Neural cell (in vitro differentiated cells): ENCODE data around the gene MAMDC2. TPM values are rescaled to one million over a fixed set of nuclear protein-coding genes. Genes with fewer than 3 reads are reported as not detected.

ENCODE experiments used
- H2AFZ ChIP-seq: fragments of 200-600, 300-800 bp; sonication (generic), shearing (Covaris generic); 2 replicates; pipeline ENCODE4 v1.6.0; 2014; ENCODE audit warnings: low read depth, mild to moderate bottlenecking, antibody characterized with exemption, low read length, moderate library complexity
- H3F3A ChIP-seq: fragments of 200-600 bp; shearing (Covaris generic); 2 replicates; pipeline ENCODE4 v1.6.1; 2016; ENCODE audit warnings: mild to moderate bottlenecking, moderate library complexity, mixed read lengths, antibody characterized with exemption, low read length; ENCODE audit not compliant: insufficient read depth, poor library complexity, severe bottlenecking
- H3K27ac ChIP-seq: fragments of 200-600, 300-800 bp; sonication (generic), shearing (Covaris generic); 2 replicates; pipeline ENCODE4 v1.5.1; 2014; ENCODE audit warnings: mild to moderate bottlenecking, low read length, moderate library complexity
- H3K27me3 ChIP-seq: fragments of 300-800, 200-600 bp; sonication (generic), shearing (Covaris generic); 2 replicates; pipeline ENCODE4 v1.6.0; 2014; ENCODE audit warnings: mild to moderate bottlenecking, low read depth, low read length, moderate library complexity; ENCODE audit not compliant: insufficient read depth
- H3K36me3 ChIP-seq: fragments of 300-800, 200-600 bp; sonication (generic), shearing (Covaris generic); 2 replicates; pipeline ENCODE4 v1.5.1; 2014; ENCODE audit warnings: mild to moderate bottlenecking, antibody characterized with exemption, low read length, moderate library complexity; ENCODE audit not compliant: insufficient read depth
- H3K4me2 ChIP-seq: fragments of 300-800, 200-600 bp; sonication (generic), shearing (Covaris generic); 2 replicates; pipeline ENCODE4 v1.6.0; 2014; ENCODE audit warnings: mild to moderate bottlenecking, low read length
- H3K4me3 ChIP-seq: fragments of 300-800, 200-600 bp; sonication (generic), shearing (Covaris generic); 2 replicates; pipeline ENCODE4 v1.5.1; 2014; ENCODE audit warnings: mild to moderate bottlenecking, low read length, moderate library complexity
- H3K79me2 ChIP-seq: fragments of 200-600 bp; shearing (Covaris generic); replicated peaks from 2 replicates; pipeline ENCODE4 v1.6.0; 2014; ENCODE audit warnings: mild to moderate bottlenecking, low read length, moderate library complexity; ENCODE audit not compliant: insufficient read depth
- H3K9ac ChIP-seq: fragments of 300-800, 200-600 bp; sonication (generic), shearing (Covaris generic); 2 replicates; pipeline ENCODE4 v1.6.1; 2016; ENCODE audit warnings: mild to moderate bottlenecking, low read length, mixed read lengths
- H3K9me2 ChIP-seq: fragments of 200-600 bp; shearing (Covaris generic); 2 replicates; pipeline ENCODE4 v1.6.1; 2016; ENCODE audit warnings: mild to moderate bottlenecking, low read length, mixed read lengths; ENCODE audit not compliant: insufficient read depth
- H3K9me3 ChIP-seq: fragments of 200-600, 300-800 bp; sonication (generic), shearing (Covaris generic); 2 replicates; pipeline ENCODE4 v1.6.1; 2016; ENCODE audit warnings: mild to moderate bottlenecking, mixed run types, low read length, moderate library complexity, mixed read lengths
- H4K20me1 ChIP-seq: fragments of 200-600 bp; shearing (Covaris generic); 2 replicates; pipeline ENCODE4 v1.6.1; 2016; ENCODE audit warnings: mild to moderate bottlenecking, mixed run types; ENCODE audit not compliant: insufficient read depth
- EP300 ChIP-seq: fragments of 450-650 bp; conservative IDR thresholded peaks from 2 replicates; pipeline ENCODE4 v1.6.1; 2014; ENCODE audit warnings: antibody characterized with exemption, mild to moderate bottlenecking, moderate library complexity; ENCODE audit not compliant: poor library complexity, severe bottlenecking
- EZH2 ChIP-seq: fragments of 200-600, 300-800 bp; shearing (Covaris generic), sonication (generic); IDR thresholded peaks from 2 replicates; pipeline ENCODE4 v1.6.1; 2014; ENCODE audit warnings: antibody characterized with exemption, low read length, borderline replicate concordance, mild to moderate bottlenecking; ENCODE audit not compliant: insufficient read depth, poor library complexity, severe bottlenecking
- MXI1 ChIP-seq: fragments of 450-650 bp; conservative IDR thresholded peaks from 2 replicates; pipeline ENCODE4 v1.6.1; 2014; ENCODE audit warnings: antibody characterized with exemption, mild to moderate bottlenecking; ENCODE audit not compliant: poor library complexity, severe bottlenecking
- POLR2AphosphoS5 ChIP-seq: IDR thresholded peaks from 2 replicates; pipeline ENCODE4 v1.6.1; 2012
- RAD21 ChIP-seq: fragments of 450-650 bp; conservative IDR thresholded peaks from 2 replicates; pipeline ENCODE4 v1.6.1; 2014; ENCODE audit warnings: antibody characterized with exemption, mild to moderate bottlenecking, moderate library complexity
- SMC3 ChIP-seq: fragments of 450-650 bp; conservative IDR thresholded peaks from 2 replicates; pipeline ENCODE4 v1.6.1; 2014; ENCODE audit warnings: antibody characterized with exemption, mild to moderate bottlenecking, moderate library complexity; ENCODE audit not compliant: poor library complexity
- TAF1 ChIP-seq: IDR thresholded peaks from 2 replicates; pipeline ENCODE4 v1.6.1; 2012; ENCODE audit warnings: low read depth
- polyA plus RNA-seq: library from polyadenylated mRNA; depleted of rRNA; stranded (reverse); fragments of >200 nt; gene quantifications from 2 replicates; pipeline ENCODE4 v1.2.3, GENCODE V29; 2014
- TF ChIP-seq, protein P1 (sequence below): fragments of 450-650 bp; IDR thresholded peaks from 2 replicates; pipeline ENCODE4 v1.5.1; 2014; ENCODE audit warnings: antibody characterized with exemption, mild to moderate bottlenecking, moderate library complexity; ENCODE audit not compliant: poor library complexity, severe bottlenecking
- TF ChIP-seq, protein P2 (sequence below): IDR thresholded peaks from 2 replicates; pipeline ENCODE4 v1.6.1; 2012; ENCODE audit warnings: borderline replicate concordance

Gene MAMDC2
- polyA plus RNA-seq, 1 donor from 2014 or later: 0.30 TPM

GRCh38 chr9:70073756-70074155 lies 30.1 kb downstream of the MAMDC2 start:
- Histone ChIP-seq H3K9me3 (no peaks in the 10 kb centered on the region), H3K27ac (no peak overlapping the region), H3K4me2 (no peak overlapping the region), H3K9me2 (no peaks in the 10 kb centered on the region), H3K36me3 (no peaks in the 10 kb centered on the region), H3K79me2 (no peaks in the 10 kb centered on the region), H4K20me1 (no peaks in the 10 kb centered on the region), H3F3A (no peaks in the 10 kb centered on the region), H3K9ac (no peak overlapping the region), H2AFZ (no peak overlapping the region), H3K27me3 (no peaks in the 10 kb centered on the region), H3K4me3 (no peak overlapping the region)
- TF ChIP-seq EP300 (no peak), EZH2 (no peak), SMC3 (no peak), POLR2AphosphoS5 (no peak), TAF1 (no peak), MXI1 (no peak), RAD21 (no peak)
- TF ChIP-seq, protein P1, sequence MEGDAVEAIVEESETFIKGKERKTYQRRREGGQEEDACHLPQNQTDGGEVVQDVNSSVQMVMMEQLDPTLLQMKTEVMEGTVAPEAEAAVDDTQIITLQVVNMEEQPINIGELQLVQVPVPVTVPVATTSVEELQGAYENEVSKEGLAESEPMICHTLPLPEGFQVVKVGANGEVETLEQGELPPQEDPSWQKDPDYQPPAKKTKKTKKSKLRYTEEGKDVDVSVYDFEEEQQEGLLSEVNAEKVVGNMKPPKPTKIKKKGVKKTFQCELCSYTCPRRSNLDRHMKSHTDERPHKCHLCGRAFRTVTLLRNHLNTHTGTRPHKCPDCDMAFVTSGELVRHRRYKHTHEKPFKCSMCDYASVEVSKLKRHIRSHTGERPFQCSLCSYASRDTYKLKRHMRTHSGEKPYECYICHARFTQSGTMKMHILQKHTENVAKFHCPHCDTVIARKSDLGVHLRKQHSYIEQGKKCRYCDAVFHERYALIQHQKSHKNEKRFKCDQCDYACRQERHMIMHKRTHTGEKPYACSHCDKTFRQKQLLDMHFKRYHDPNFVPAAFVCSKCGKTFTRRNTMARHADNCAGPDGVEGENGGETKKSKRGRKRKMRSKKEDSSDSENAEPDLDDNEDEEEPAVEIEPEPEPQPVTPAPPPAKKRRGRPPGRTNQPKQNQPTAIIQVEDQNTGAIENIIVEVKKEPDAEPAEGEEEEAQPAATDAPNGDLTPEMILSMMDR: no peak
- TF ChIP-seq, protein P2, sequence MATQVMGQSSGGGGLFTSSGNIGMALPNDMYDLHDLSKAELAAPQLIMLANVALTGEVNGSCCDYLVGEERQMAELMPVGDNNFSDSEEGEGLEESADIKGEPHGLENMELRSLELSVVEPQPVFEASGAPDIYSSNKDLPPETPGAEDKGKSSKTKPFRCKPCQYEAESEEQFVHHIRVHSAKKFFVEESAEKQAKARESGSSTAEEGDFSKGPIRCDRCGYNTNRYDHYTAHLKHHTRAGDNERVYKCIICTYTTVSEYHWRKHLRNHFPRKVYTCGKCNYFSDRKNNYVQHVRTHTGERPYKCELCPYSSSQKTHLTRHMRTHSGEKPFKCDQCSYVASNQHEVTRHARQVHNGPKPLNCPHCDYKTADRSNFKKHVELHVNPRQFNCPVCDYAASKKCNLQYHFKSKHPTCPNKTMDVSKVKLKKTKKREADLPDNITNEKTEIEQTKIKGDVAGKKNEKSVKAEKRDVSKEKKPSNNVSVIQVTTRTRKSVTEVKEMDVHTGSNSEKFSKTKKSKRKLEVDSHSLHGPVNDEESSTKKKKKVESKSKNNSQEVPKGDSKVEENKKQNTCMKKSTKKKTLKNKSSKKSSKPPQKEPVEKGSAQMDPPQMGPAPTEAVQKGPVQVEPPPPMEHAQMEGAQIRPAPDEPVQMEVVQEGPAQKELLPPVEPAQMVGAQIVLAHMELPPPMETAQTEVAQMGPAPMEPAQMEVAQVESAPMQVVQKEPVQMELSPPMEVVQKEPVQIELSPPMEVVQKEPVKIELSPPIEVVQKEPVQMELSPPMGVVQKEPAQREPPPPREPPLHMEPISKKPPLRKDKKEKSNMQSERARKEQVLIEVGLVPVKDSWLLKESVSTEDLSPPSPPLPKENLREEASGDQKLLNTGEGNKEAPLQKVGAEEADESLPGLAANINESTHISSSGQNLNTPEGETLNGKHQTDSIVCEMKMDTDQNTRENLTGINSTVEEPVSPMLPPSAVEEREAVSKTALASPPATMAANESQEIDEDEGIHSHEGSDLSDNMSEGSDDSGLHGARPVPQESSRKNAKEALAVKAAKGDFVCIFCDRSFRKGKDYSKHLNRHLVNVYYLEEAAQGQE: no peak

DNA sequence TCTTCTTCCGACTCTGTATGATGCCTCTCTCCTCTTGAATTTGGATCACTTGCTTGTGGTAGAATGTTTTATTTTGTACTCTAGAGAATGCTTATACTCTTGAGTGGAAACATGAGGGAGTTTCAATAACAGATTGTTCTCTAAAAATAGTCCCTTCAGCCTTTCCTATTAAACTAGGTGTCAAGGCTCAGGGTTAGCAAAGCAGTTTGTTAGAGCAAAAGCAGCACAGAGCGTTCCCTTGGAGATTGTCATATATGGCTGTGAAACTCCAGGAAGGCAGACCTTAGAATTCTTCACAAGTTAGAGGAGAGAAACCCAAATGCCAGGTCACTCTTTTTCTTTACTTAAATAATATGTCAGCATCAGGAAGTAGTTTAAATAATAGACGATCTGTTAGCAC lies 33.0 kb downstream of the MAMDC2 start:
- no peaks in the 10 kb centered on the region for H4K20me1 ChIP-seq
- TF ChIP-seq EP300 (no peak), MXI1 (no peak), RAD21 (no peak), EZH2 (no peak), POLR2AphosphoS5 (no peak), SMC3 (no peak), TAF1 (no peak)
- TF ChIP-seq, protein P2: no peak
- TF ChIP-seq, protein P1: no peak
- no peaks in the 10 kb centered on the region for H3K36me3 ChIP-seq
- no peak overlapping the region for H3K4me2 ChIP-seq
- H3F3A ChIP-seq: no peaks in the 10 kb centered on the region
- H3K9me3 ChIP-seq: no peaks in the 10 kb centered on the region
- no peaks in the 10 kb centered on the region for H3K27me3 ChIP-seq
- no peak overlapping the region for H3K4me3 ChIP-seq
- H3K79me2 ChIP-seq: no peaks in the 10 kb centered on the region
- no peak overlapping the region for H3K27ac ChIP-seq
- no peak overlapping the region for H3K9ac ChIP-seq
- no peak overlapping the region for H2AFZ ChIP-seq
- H3K9me2 ChIP-seq: no peaks in the 10 kb centered on the region
